Measurements from ENCODE around the gene POLR3GL. TPM values are rescaled to one million over a fixed set of nuclear protein-coding genes. Genes with fewer than 3 reads are reported as not detected.

Gene POLR3GL
- polyA plus RNA-seq, 1 donor (not counting 4 experiments of a cell fraction or from before 2014, with no cell fraction given): 14.0 TPM

GRCh38 chr1:145922266-145922665 lies 42.2 kb upstream of the POLR3GL start:
- peaks cover 3 to 6% of the 10 kb centered on the region in 2 experiments for H3K36me3 ChIP-seq (ENCODE audit: control insufficient read depth in 2 of 2, extremely low read depth in 1 of 2, insufficient read depth in 2 of 2, low read length in 2 of 2)
- H3K9ac ChIP-seq (ENCODE audit: control insufficient read depth, extremely low read depth, insufficient read depth, low read length): no peak overlapping the region
- no peak overlapping the region for H2AFZ ChIP-seq (ENCODE audit: control insufficient read depth, low read length)
- peaks cover 25% of the 10 kb centered on the region for H3K79me2 ChIP-seq (ENCODE audit: control insufficient read depth, insufficient read depth, low read length)
- dilution Hi-C loops (cut with MboI; ENCODE audit: extremely low pct_ligation_motif_present, low sequenced_read_pairs): no loop called here
- no peak overlapping the region for H3K27ac ChIP-seq (ENCODE audit: control insufficient read depth, insufficient read depth, low read length)
- no peak overlapping the region for H3K4me3 ChIP-seq (ENCODE audit: control insufficient read depth in 2 of 3, extremely low read depth in 1 of 3, insufficient read depth in 2 of 3, low read depth in 1 of 3, low read length in 3 of 3)
- FAIRE-seq (no peak), DNase-seq (ENCODE audit: low read depth, low spot score) (no peak)
- H3K27me3 ChIP-seq (ENCODE audit: control insufficient read depth, extremely low read depth, insufficient read depth, low read length): no peaks in the 10 kb centered on the region
- H4K20me1 ChIP-seq (ENCODE audit: control insufficient read depth, extremely low read depth, insufficient read depth, low read length): no peaks in the 10 kb centered on the region
- peaks cover 20% of the 10 kb centered on the region for H3K4me1 ChIP-seq (ENCODE audit: control insufficient read depth, extremely low read depth, insufficient read depth, low read length)
- H3K9me1 ChIP-seq (ENCODE audit: control insufficient read depth, extremely low read depth, insufficient read depth, low read length): no peaks in the 10 kb centered on the region
- no peak overlapping the region for H3K4me2 ChIP-seq (ENCODE audit: control insufficient read depth, extremely low read depth, insufficient read depth, low read depth, low read length)
- TF ChIP-seq CTCF (optimal IDR thresholded peaks at IDR 0.05 in 1 of 3, IDR thresholded peaks at IDR 0.05 in 1 of 3, conservative IDR thresholded peaks at IDR 0.05 in 1 of 3; ENCODE audit: extremely low read depth in 1 of 3, insufficient read depth in 2 of 3, low read length in 3 of 3) (no peak), EZH2 (IDR thresholded peaks at IDR 0.05; ENCODE audit: low read length) (no peak)
- no peaks in the 10 kb centered on the region for H3K9me3 ChIP-seq (ENCODE audit: control insufficient read depth, low read depth, low read length)

- H2AFZ ChIP-seq (ENCODE audit: control insufficient read depth, low read length): peak overlapping the region; percentile 74
- no peaks in the 10 kb centered on the region for H3K27me3 ChIP-seq (ENCODE audit: control insufficient read depth, extremely low read depth, insufficient read depth, low read length)
- dilution Hi-C loops (cut with MboI; ENCODE audit: extremely low pct_ligation_motif_present, low sequenced_read_pairs): no loop called here
Measured at GRCh38 chr1:145926686-145927062, 37.8 kb upstream of the POLR3GL start.

More at GRCh38 chr1:145926686-145927062, 37.8 kb upstream of the POLR3GL start:
- Histone ChIP-seq H4K20me1 (ENCODE audit: control insufficient read depth, extremely low read depth, insufficient read depth, low read length) (no peaks in the 10 kb centered on the region), H3K4me2 (ENCODE audit: control insufficient read depth, extremely low read depth, insufficient read depth, low read depth, low read length) (peak overlapping the region; percentile 88), H3K4me3 (ENCODE audit: control insufficient read depth in 2 of 3, extremely low read depth in 1 of 3, insufficient read depth in 2 of 3, low read depth in 1 of 3, low read length in 3 of 3) (peak overlapping the region; percentile 62 to 97 (median 95)), H3K79me2 (ENCODE audit: control insufficient read depth, insufficient read depth, low read length) (peaks cover 14% of the 10 kb centered on the region), H3K4me1 (ENCODE audit: control insufficient read depth, extremely low read depth, insufficient read depth, low read length) (peaks cover 10% of the 10 kb centered on the region), H3K9me3 (ENCODE audit: control insufficient read depth, low read depth, low read length) (no peaks in the 10 kb centered on the region), H3K27ac (ENCODE audit: control insufficient read depth, insufficient read depth, low read length) (peak overlapping the region; percentile 98), H3K9ac (ENCODE audit: control insufficient read depth, extremely low read depth, insufficient read depth, low read length) (peak overlapping the region; percentile 93), H3K9me1 (ENCODE audit: control insufficient read depth, extremely low read depth, insufficient read depth, low read length) (no peaks in the 10 kb centered on the region), H3K36me3 (ENCODE audit: control insufficient read depth in 2 of 2, extremely low read depth in 1 of 2, insufficient read depth in 2 of 2, low read length in 2 of 2) (peaks cover 3 to 6% of the 10 kb centered on the region in 2 experiments)
- DNase-seq (ENCODE audit: low read depth, low spot score): no peak
- no peak for TF ChIP-seq EZH2 (IDR thresholded peaks at IDR 0.05; ENCODE audit: low read length)
- TF ChIP-seq CTCF (optimal IDR thresholded peaks at IDR 0.05 in 1 of 3, IDR thresholded peaks at IDR 0.05 in 1 of 3, conservative IDR thresholded peaks at IDR 0.05 in 1 of 3; ENCODE audit: extremely low read depth in 1 of 3, insufficient read depth in 2 of 3, low read length in 3 of 3): no peak
- FAIRE-seq: no peak
